GM12878 (cell line): ENCODE measurements around the gene LPCAT2.

Experiments used
- NKRF ChIP-seq: fragments of 450-650 bp; conservative IDR thresholded peaks from 2 replicates; pipeline ENCODE4 v1.6.1; 2017; ENCODE audit warnings: mild to moderate bottlenecking, moderate library complexity
- ZNF687 ChIP-seq: fragments of 450-650 bp; IDR thresholded peaks from 2 replicates; pipeline ENCODE4 v1.6.1; 2017; ENCODE audit warnings: mild to moderate bottlenecking, moderate library complexity

- no peak for TF ChIP-seq NKRF
- TF ChIP-seq ZNF687 = no peak
Measured at GRCh38 chr16:55499951-55500529, 8.8 kb upstream of the LPCAT2 start.
